ENCODE data around the gene SSC5D. TPM values are rescaled to one million over a fixed set of nuclear protein-coding genes. Genes with fewer than 3 reads are reported as not detected.
"Not testable (repeated sequence)": the region's sequence is repeated elsewhere in the genome, so short reads cannot be mapped to it uniquely, and the experiment has no call there.

The SSC5D gene
- polyA plus RNA-seq, 3 donors from 2014 or later = not detected

DNA sequence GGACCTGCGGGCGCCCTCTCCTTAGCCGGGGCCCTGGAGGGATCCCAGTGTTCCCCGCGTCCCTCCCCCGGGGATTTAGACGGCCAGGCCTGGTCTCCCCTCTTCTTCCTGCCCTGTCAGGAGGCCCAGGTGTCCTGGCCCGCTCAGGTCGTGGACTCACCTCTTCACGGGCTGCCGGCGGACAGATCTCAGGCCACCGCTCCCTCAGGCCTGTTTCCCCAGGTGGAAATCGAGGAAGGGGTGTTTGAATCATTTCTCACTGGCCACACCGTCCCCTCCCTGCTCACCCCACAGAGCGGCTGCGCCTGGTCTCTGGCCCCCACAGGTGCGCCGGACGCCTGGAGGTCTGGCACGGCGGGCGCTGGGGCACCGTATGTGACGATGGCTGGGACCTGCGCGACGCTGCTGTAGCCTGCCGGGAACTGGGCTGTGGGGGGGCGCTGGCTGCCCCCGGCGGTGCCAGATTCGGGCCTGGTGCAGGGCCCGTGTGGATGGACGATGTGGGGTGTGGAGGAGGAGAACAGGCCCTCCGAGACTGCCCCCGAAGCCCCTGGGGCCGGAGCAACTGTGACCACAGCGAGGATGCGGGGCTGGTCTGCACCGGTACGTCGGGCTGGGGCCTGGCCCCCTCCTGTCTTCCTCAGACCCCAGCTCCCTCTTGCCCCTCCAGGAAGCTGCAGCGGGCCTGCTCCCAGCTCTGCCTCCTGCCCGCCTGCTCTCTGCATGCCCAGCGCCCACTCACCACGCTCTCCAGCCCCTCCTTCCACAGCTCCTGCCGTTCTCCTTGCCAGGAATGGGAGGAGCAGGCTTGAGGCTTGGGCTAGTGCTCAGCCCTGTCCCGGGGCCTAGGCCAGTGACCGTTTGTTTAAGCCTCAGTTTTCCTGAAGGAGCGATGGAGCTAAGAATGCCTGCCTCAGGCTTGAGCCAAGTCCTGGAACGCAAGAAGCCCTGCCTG is 2.5 kb downstream of the SSC5D start:
- Mint-ChIP-seq H3K27ac (no peak overlapping the region), H3K4me1 (peaks cover 0 to 4% of the 10 kb centered on the region in 2 donors), H3K27me3 (ENCODE audit: low read depth in 3 of 3) (peaks cover 0 to 3% (median 2%) of the 10 kb centered on the region in 3 donors), H3K4me3 (no peak overlapping the region), H3K9me3 (no peaks in the 10 kb centered on the region), H3K36me3 (no peaks in the 10 kb centered on the region)
- DNase-seq = no peak

DNA sequence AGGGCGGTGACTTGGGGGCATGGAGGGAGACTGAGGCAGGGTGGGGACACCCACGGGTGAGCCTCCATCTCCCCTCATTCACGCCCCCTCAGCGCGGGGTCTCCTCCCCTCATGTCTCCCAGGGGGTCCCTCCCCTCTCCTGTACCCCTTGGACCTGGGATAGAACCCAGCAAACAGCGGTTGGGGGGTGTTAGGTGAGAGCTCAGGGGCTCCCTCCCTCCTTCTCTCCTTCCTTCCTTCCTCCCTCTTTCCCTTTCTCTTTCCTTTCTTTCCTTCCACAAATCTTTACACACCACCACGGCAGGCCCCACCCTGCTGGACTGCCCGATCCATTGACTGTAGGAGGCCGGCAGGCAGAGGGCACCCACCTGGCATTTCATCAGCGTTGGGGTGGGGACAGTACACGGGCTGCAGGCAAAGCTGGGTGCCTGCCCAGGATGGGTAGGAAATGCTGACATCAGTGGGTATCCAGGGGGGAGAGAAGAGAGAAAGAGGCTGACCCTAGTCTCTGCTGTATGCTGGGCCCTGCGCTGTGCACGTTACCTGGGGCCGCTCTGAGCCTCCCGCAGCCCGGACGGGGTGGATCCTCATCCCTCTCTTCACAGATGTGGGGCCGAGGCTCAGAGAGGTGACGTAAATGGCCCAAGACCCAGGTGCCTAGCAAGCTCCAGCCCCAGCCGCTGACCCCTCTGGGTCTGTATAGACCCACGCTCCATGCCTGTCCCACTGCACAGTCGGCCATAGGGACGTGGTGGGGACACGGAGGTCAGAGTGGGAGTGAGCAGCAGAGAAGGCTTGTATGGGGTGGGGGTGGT is 3.5 kb downstream of the SSC5D start:
- no peak overlapping the region for H3K4me3 Mint-ChIP-seq

DNA sequence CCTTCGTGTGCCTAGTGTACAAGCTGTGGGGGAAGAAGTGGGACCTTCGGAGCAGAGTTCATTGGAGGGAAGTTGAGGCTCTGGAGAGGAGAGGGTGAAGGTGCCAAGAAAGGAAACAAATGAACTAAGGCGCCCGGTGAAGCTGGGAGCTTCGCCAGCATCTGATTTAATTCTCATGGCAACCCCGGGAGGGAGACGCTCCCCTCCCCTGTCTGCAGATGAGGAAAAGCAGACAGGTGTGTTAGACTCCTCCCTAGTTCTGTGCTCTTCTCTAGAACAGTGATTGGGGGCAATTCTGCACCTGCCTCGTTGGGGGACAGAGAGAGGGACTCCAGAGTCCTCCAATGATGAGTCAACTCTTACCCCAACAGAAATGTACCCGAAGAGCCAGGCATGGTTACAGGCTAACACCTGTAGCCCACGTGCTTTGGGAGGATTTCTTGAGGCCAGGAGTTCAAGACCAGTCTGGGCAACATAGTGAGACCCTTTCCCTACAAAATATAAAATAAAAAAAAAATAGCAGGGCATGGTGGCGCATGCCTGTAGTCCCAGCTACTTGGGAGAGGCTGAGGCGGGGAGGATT is 4.2 kb downstream of the SSC5D start:
- Mint-ChIP-seq H3K4me3 (no peak overlapping the region), H3K4me1 (peaks cover 0 to under 1% of the 10 kb centered on the region in 2 donors), H3K27me3 (ENCODE audit: low read depth in 3 of 3) (peaks cover 0 to 3% (median 2%) of the 10 kb centered on the region in 3 donors), H3K36me3 (no peaks in the 10 kb centered on the region), H3K27ac (no peak overlapping the region), H3K9me3 (no peaks in the 10 kb centered on the region)
- no peak for DNase-seq

More for the DNA sequence above, 3.5 kb downstream of the SSC5D start:
- Mint-ChIP-seq H3K36me3 (no peaks in the 10 kb centered on the region), H3K27ac (no peak overlapping the region), H3K27me3 (ENCODE audit: low read depth in 3 of 3) (peaks cover 0 to 3% (median 2%) of the 10 kb centered on the region in 3 donors), H3K9me3 (no peaks in the 10 kb centered on the region), H3K4me1 (no peaks in the 10 kb centered on the region)
- no peak for DNase-seq

DNA sequence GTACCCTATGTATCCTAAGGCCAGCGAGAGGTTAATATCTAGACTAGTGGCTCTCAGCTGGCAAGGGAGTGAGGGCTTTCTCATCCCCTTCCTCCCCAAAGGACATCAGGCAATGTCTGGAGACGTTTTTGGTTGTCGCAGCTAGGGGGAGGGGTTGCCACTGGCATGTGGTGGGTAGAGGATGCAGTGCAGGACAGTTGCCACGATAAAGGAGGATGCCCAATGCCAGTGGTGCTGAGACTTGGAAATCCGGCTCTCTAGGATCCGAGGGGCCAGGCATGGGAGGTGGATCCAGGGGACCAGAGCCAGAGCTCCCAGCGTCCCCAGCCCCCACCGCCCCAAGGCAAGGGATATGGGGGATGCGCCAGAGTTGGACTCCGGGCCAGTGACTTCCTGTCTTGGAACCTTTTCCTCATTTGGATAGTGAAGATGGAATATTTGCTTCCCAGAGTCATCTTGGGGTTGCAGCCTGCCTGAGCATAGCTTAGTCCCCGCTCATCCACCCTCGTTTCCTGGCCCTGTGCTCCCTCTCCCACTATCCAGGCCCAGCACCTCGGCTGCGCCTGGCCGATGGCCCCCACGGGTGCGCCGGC is 4.9 kb downstream of the SSC5D start:
- no peak overlapping the region for H3K4me3 Mint-ChIP-seq
- peaks cover 0 to 2% of the 10 kb centered on the region in 2 donors for H3K4me1 Mint-ChIP-seq
- no peaks in the 10 kb centered on the region for H3K9me3 Mint-ChIP-seq
- no peak overlapping the region for H3K27ac Mint-ChIP-seq
- H3K27me3 Mint-ChIP-seq (ENCODE audit: low read depth in 3 of 3) = peaks cover 0 to 2% (median 1%) of the 10 kb centered on the region in 3 donors
- DNase-seq = no peak
- no peaks in the 10 kb centered on the region for H3K36me3 Mint-ChIP-seq

DNA sequence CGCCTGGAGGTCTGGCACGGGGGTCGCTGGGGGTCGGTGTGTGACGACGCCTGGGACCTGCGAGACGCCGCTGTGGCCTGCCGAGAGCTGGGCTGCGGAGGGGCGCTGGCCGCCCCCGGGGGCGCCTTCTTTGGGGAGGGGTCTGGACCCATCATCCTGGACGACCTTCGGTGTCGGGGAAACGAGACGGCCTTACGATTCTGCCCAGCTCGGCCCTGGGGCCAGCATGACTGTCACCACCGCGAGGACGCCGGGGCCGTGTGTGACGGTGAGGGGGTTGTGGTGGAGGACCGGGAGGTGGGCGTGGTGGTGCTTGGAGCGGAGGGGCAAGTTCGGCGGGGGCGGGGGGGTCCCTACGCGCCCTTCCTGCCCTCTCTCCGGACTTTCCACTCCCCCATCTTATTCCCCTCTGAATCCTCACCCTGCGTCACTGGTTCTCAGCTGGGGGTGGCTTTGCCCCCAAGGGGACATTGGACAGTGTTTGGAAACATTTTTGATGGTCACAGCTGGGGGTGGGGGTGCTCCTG is 5.5 kb downstream of the SSC5D start:
- no peak overlapping the region for H3K27ac Mint-ChIP-seq
- DNase-seq = no peak
- H3K9me3 Mint-ChIP-seq = no peaks in the 10 kb centered on the region
- peaks cover 0 to 2% (median 1%) of the 10 kb centered on the region in 3 donors for H3K27me3 Mint-ChIP-seq (ENCODE audit: low read depth in 3 of 3)
- H3K36me3 Mint-ChIP-seq = no peaks in the 10 kb centered on the region
- H3K4me1 Mint-ChIP-seq = peaks cover 0 to 2% of the 10 kb centered on the region in 2 donors
- no peak overlapping the region for H3K4me3 Mint-ChIP-seq

DNA sequence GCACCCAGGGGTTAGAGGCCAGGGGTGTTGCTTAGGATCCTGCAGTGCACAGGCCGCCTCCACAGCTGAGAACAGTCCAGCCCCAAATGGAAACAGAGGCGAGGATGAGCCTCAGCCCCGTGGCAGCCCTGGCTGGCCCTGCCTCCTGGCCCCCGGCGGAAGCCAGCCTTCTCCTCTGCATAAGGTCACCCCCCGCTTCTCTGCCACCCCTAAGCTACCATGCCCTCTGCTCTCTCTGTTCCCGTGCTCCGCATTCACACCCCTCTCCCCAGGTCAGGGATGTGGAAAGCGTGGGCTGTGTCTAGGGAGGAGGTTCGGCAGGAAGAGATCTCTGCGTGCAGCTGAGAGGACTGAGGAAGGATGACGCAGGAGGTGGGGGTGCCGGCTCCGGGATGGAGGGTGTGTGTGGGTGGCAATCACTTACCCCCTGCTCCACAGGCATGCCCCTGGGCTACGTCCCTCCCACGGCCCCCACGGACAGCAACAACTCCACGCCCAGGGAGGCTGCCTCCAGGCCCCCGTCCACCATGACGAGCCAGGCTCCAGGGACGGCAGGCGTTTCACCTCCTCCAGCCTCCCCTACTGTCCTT is 6.0 kb downstream of the SSC5D start:
- H3K27ac Mint-ChIP-seq = no peak overlapping the region
- H3K9me3 Mint-ChIP-seq = no peaks in the 10 kb centered on the region
- peaks cover 0 to 1% (median 0%) of the 10 kb centered on the region in 3 donors for H3K36me3 Mint-ChIP-seq
- DNase-seq = no peak
- no peak overlapping the region for H3K4me3 Mint-ChIP-seq
- peaks cover 0 to 2% (median 1%) of the 10 kb centered on the region in 3 donors for H3K27me3 Mint-ChIP-seq (ENCODE audit: low read depth in 3 of 3)
- H3K4me1 Mint-ChIP-seq = peaks cover 0 to 2% of the 10 kb centered on the region in 2 donors

DNA sequence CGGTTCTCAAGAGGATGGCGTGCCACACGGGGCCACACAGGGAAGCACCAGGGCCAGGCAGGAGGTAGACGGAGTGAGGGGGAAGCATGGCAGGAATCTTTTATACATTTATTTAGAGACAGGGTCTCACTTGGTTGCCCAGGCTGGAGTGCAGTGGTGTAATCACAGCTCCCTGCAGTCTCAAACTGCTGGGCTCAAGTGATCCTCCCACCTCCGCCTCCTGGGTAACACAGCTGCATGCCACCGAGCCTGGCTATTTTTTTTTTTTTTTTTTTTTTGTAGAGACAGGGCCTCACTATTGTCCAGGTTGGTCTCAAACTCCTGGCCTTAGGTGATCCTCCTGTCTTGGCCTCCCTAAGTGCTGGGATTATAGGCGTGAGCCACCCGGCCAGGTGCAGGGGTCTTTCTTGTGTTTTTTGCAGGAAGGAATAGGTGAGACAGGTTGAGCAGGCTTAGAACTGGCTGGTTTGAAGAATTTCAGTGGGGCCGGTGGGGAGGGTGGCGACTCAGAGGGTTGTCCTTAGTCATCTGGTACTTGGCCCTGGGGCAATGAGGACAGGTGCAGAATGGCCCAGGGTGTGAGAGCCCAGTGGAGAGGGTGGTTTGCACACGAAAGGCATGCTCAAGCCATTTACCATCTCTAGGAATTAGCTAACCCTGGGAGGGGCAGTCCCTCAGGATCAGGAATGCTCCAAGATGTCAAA is 7.6 kb downstream of the SSC5D start:
- H3K9me3 Mint-ChIP-seq = no peaks in the 10 kb centered on the region
- H3K4me3 Mint-ChIP-seq = no peak overlapping the region
- peak overlapping the region in 2 of 6 donors; percentile 39 to 47 for H3K27ac Mint-ChIP-seq

DNA sequence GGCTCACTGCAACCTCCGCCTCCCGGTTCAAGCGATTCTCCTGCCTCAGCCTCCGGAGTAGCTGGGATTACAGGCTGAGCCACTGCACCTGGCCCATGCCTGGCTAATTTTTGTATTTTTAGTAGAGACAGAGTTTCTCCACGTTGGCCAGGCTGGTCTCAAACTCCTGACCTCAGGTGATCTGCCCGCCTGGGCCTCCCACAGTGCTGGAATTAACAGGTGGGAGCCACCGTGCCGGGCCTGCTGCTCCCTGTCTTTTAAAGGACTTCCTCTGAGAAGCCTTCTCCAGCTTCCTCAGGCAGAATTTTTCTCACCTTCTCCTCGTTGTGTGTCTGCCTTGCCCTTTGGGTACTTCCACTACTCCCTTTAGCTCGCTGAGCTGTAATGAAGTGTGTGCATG is 8.6 kb downstream of the SSC5D start:
- H3K36me3 Mint-ChIP-seq; DNase-seq; H3K4me1 Mint-ChIP-seq; H3K27me3 Mint-ChIP-seq (ENCODE audit: low read depth in 3 of 3); H3K4me3 Mint-ChIP-seq; H3K27ac Mint-ChIP-seq; H3K9me3 Mint-ChIP-seq: not testable (repeated sequence)

More for the DNA sequence above, 7.6 kb downstream of the SSC5D start:
- DNase-seq = no peak
- peaks cover 0 to 2% of the 10 kb centered on the region in 2 donors for H3K4me1 Mint-ChIP-seq
- peaks cover 0 to 2% (median 1%) of the 10 kb centered on the region in 3 donors for H3K27me3 Mint-ChIP-seq (ENCODE audit: low read depth in 3 of 3)
- H3K36me3 Mint-ChIP-seq = peaks cover 0 to 4% (median 0%) of the 10 kb centered on the region in 3 donors

DNA sequence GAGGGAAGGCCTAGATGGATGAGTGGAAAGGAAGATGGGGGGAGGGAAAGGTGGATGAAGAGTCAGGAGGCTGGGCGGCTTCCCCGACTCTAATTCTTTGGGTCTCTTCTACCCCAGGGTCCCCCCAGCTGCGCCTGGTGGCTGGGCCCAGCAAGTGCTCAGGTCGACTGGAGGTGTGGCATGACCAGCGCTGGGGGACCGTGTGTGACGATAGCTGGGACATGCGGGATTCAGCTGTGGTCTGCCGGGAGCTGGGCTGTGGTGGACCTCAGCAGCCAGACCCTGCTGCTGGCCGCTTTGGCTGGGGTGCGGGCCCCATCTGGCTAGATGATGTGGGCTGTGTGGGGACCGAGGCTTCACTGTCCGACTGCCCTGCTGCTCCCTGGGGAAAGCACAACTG is 9.5 kb downstream of the SSC5D start:
- DNase-seq = no peak
- no peaks in the 10 kb centered on the region for H3K9me3 Mint-ChIP-seq
- H3K27me3 Mint-ChIP-seq (ENCODE audit: low read depth in 3 of 3) = peaks cover 0 to 4% (median 2%) of the 10 kb centered on the region in 3 donors
- H3K27ac Mint-ChIP-seq = peak overlapping the region in 1 of 6 donors; percentile 77
- peaks cover 3 to 12% of the 10 kb centered on the region in 2 donors for H3K4me1 Mint-ChIP-seq
- H3K4me3 Mint-ChIP-seq = no peak overlapping the region
- H3K36me3 Mint-ChIP-seq = peaks cover 0 to 4% (median 0%) of the 10 kb centered on the region in 3 donors

DNA sequence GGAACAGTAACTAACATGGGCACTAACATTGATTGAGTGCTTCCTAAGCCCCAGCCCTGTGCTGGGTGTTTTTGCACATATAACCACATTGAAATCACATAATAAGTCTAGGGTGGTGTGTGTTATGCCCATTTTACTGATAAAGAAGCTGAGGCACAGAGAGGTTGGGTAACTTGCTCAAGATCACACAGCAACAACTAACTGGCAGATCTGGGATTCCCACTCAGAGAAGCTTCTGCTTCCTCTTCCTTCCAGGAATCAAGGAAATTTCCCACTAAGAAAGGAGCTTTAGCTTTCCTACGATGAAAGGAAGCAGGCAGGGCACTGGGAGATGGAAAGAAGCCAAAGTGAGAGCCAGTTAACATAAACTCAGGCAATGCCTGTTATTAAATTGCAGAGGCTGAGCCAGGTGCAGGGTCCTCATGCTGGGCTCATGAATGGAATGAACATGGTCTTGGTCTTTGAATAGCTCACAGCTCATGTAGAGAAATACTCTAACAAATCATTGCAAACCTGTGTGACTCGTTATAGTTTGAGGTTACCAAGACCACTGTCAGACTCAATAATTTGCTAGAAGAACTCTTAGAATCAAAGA is 10.1 kb downstream of the SSC5D start:
- H3K36me3 Mint-ChIP-seq = peaks cover 0 to 8% (median 0%) of the 10 kb centered on the region in 3 donors
- DNase-seq = no peak
- H3K4me3 Mint-ChIP-seq = no peak overlapping the region
- no peaks in the 10 kb centered on the region for H3K9me3 Mint-ChIP-seq
- H3K27me3 Mint-ChIP-seq (ENCODE audit: low read depth in 3 of 3) = peaks cover 0 to 5% (median 4%) of the 10 kb centered on the region in 3 donors
- H3K27ac Mint-ChIP-seq = peak overlapping the region in 1 of 6 donors; percentile 5
- peaks cover 8 to 18% of the 10 kb centered on the region in 2 donors for H3K4me1 Mint-ChIP-seq

DNA sequence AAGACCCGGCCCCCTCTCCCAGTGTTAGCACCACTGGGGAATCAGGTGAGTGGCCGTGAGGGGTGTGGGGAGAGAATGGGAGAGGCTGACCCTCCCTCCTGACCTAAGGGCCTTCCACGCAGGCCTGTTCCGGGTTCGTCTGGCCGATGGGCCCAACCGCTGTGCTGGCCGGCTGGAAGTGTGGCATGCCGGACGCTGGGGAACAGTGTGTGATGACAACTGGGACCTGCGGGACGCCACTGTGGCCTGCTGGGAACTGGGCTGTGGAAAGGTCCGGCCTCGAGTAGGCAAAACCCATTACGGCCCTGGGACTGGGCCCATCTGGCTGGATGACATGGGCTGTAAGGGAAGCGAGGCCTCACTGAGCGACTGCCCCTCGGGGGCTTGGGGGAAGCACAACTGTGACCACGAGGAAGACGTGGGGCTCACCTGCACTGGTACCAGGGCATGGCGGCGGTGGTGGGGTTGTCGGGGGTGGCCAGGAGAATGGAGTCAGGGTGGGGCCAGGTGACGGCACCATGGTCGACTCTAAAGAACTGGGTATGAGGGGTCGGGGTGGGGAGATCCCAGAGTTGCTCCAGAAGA is 12.2 kb downstream of the SSC5D start:
- no peak for DNase-seq
- no peaks in the 10 kb centered on the region for H3K9me3 Mint-ChIP-seq
- H3K4me1 Mint-ChIP-seq = peaks cover 16 to 28% of the 10 kb centered on the region in 2 donors
- H3K27ac Mint-ChIP-seq = no peak overlapping the region
- no peak overlapping the region for H3K4me3 Mint-ChIP-seq
- peaks cover 2 to 10% (median 8%) of the 10 kb centered on the region in 3 donors for H3K27me3 Mint-ChIP-seq (ENCODE audit: low read depth in 3 of 3)
- peaks cover 0 to 8% (median 0%) of the 10 kb centered on the region in 3 donors for H3K36me3 Mint-ChIP-seq
